Pancreas (tissue), 10 donors: Measurements from ENCODE around the gene FMN2. TPM values are rescaled to one million over a fixed set of nuclear protein-coding genes. Genes with fewer than 3 reads are reported as not detected.
A peak's percentile ranks its signal among the peaks of the same experiment; 100 is the strongest.

Experiments used
- ATAC-seq, 4 donors: fragments of 200-7000 bp; cut with Tn5 transposase; one replicate each; pipeline versions ENCODE4 v1.8.0 to v1.9.1; 2020; ENCODE audit warnings: mild to moderate bottlenecking in 4 of 4, moderate library complexity in 4 of 4
- DNase-seq, 6 donors: peaks; one replicate each; pipeline ENCODE4 v3.0.0-alpha.2; 2020
- FAIRE-seq: peaks from 2 replicates; lab custom pipeline; 2012; peaks lifted over from hg19 to GRCh38; lab: Jason Lieb, UNC
- H3K27ac ChIP-seq, 4 donors: fragments of 200-600 bp; sonication (generic); 1 replicate in 3 of 4; 2 replicates in 1 of 4; pipeline versions ENCODE4 v1.5.0 to v1.8.0; 2020
- H3K27me3 ChIP-seq, 4 donors: fragments of 200-600 bp; one replicate each; pipeline ENCODE4 v1.8.0; 2021
- H3K36me3 ChIP-seq, 3 donors: fragments of 200-600 bp; sonication (generic) in 1 of 3; one replicate each; pipeline versions ENCODE4 v1.5.0 to v1.8.0; 2020 to 2021
- H3K4me1 ChIP-seq, 3 donors: fragments of 200-600 bp; one replicate each; pipeline ENCODE4 v1.8.0; 2021
- H3K4me3 ChIP-seq, 4 donors: fragments of 200-600 bp; sonication (generic) in 2 of 4; one replicate each; pipeline versions ENCODE4 v1.5.0 to v1.8.0; 2020 to 2021
- H3K9me3 ChIP-seq, 4 donors: fragments of 200-600 bp; one replicate each; pipeline ENCODE4 v1.8.0; 2021
- WGBS, 2 donors: extraction: QIAGEN DNeasy Blood & Tissue Kit; methylation state at CpG; one replicate each; pipeline ENCODE4 v1.1.7; 2013; 5-methylcytosine and 5-hydroxymethylcytosine counted together
- intact Hi-C, 3 donors: fragments of 100-400 bp; cut with DNase I; formaldehyde crosslinking; loops; one replicate each; pipeline versions ENCODE4 v1.11.1 to v1.14.2; 2022
- polyA plus RNA-seq, 2 donors: library from polyadenylated mRNA; stranded (reverse); fragments of 200-250 nt; gene quantifications; one replicate each; pipeline ENCODE4 v1.2.3, GENCODE V29; 2013
- total RNA-seq, 6 donors: library from RNA; stranded (reverse); fragmentation: NEBNext Ultra II Directional in 4 of 6; extraction: Animal tissue kit (Norgen Biotek cat#: 25700) in 4 of 6; gene quantifications; one replicate each; pipeline versions ENCODE4 v1.2.1 to v1.2.4, GENCODE V29; 2021 to 2023
- TF ChIP-seq, protein P1 (sequence below), 4 donors: fragments of 200-600 bp; sonication (generic) in 3 of 4; IDR thresholded peaks; one replicate each; pipeline versions ENCODE4 v1.5.0 to v1.8.0; 2021; ENCODE audit warnings: antibody characterized with exemption in 4 of 4
- donor health status: healthy with polysubstance abuse.
- donor health status: DM: no; HTN: no; CAD: no; lungs with moderate emphysema.
- donor health status: DM: no; HTN: no; CAD: no.
- donor health status: control.
- donor health status: control.
- donor health status: Bipolar disorder and iron deficiency.
- donor health status: DM: yes; HTN: yes; CAD: no.
- donor health status: DM: no; HTN: no; CAD: no.
- donor health status: DM: no; HTN: no; CAD: no.
- donor health status: DM: yes; HTN: yes; CAD: no.

The FMN2 gene
- total and polyA plus RNA-seq, 8 donors = 0.56 to 8.2 (median 2.0) TPM

DNA sequence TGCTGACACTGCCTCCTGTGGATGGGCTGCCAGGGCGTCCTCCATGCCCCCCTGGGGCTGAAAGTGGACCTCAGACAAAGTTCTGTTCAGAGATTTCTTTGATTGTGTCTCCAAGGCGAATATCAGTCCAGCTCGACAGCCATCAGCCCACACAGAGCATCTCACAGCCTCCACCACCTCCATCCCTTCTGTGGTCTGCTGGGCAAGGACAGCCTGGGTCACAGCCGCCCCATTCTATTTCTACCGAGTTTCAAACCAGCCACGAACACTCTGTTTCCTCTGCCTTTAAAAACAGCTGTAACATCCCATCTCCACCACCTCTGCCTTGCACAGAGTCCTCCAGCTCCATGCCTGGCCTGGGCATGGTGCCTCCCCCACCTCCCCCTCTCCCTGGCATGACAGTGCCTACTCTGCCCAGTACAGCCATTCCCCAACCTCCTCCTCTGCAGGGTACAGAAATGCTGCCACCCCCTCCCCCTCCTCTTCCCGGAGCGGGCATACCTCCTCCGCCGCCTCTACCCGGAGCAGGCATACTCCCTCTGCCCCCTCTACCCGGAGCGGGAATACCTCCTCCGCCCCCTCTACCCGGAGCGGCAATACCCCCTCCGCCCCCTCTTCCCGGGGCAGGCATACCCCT lies 115.5 kb downstream of the FMN2 start:
- WGBS, 2 donors = 86 to 88% methylated on average over 18 of the region's 18 CpGs
- peak in 1 of 6 donors; percentile 35 for DNase-seq
- Histone ChIP-seq H3K27me3 (no peaks in the 10 kb centered on the region), H3K27ac (no peak overlapping the region), H3K9me3 (no peaks in the 10 kb centered on the region), H3K4me1 (no peaks in the 10 kb centered on the region), H3K4me3 (no peak overlapping the region), H3K36me3 (no peaks in the 10 kb centered on the region)
- no peak for ATAC-seq
- TF ChIP-seq, protein P1, sequence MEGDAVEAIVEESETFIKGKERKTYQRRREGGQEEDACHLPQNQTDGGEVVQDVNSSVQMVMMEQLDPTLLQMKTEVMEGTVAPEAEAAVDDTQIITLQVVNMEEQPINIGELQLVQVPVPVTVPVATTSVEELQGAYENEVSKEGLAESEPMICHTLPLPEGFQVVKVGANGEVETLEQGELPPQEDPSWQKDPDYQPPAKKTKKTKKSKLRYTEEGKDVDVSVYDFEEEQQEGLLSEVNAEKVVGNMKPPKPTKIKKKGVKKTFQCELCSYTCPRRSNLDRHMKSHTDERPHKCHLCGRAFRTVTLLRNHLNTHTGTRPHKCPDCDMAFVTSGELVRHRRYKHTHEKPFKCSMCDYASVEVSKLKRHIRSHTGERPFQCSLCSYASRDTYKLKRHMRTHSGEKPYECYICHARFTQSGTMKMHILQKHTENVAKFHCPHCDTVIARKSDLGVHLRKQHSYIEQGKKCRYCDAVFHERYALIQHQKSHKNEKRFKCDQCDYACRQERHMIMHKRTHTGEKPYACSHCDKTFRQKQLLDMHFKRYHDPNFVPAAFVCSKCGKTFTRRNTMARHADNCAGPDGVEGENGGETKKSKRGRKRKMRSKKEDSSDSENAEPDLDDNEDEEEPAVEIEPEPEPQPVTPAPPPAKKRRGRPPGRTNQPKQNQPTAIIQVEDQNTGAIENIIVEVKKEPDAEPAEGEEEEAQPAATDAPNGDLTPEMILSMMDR (IDR thresholded peaks at IDR 0.05) = no peak
- intact Hi-C loops = no loop called here
- no peak for FAIRE-seq

DNA sequence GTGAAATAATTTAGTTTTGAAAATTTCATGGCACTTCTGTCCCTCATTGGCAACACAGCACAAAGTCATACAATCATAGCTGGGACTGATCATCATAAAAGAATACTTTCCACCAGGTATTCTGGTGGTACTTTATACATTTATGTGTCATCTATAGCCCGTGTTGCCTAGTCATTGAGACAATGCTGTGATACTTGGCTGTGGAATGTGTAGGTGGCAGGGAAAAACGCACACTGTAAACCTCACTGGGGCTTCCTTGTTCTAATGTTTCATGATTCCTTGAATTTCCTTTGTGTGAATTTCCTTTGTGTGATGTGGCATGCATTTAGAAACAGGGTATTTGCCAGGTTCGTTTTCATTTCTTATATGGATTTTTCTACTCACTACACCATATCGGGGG lies 118.3 kb downstream of the FMN2 start:
- no peak overlapping the region for H3K4me3 ChIP-seq
- H3K27ac ChIP-seq = no peak overlapping the region
- no peaks in the 10 kb centered on the region for H3K9me3 ChIP-seq
- 50 to 64% methylated on average over 4 of the region's 4 CpGs for WGBS, 2 donors
- no peaks in the 10 kb centered on the region for H3K36me3 ChIP-seq
- DNase-seq = no peak
- H3K4me1 ChIP-seq = no peaks in the 10 kb centered on the region
- H3K27me3 ChIP-seq = no peaks in the 10 kb centered on the region
- FAIRE-seq = no peak
- TF ChIP-seq, protein P1 (IDR thresholded peaks at IDR 0.05) = no peak
- no peak for ATAC-seq
- intact Hi-C loops = no loop called here

DNA sequence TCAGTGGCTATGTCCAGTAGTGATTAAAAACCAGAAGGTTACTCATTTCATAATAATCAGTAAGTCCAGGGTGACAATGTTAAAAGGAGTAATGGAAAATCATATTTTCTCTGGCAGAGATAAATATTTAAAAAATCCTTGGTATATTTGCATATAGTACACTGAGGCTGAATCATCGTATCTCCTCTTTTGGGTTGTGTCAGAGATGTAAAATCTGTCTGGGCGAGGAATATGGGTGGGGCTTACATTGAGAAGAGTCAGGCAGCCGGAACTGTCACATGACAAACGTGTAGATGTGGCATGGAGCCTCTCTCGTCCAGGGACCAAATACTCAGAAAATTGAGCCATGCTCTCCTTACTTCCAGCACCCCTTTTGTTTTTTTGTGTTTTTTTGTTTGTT lies 120.9 kb downstream of the FMN2 start:
- TF ChIP-seq, protein P1 (IDR thresholded peaks at IDR 0.05) = no peak
- ATAC-seq = no peak
- H3K4me1 ChIP-seq = no peaks in the 10 kb centered on the region
- DNase-seq = no peak
- no peak overlapping the region for H3K4me3 ChIP-seq
- H3K27me3 ChIP-seq = no peaks in the 10 kb centered on the region
- H3K27ac ChIP-seq = no peak overlapping the region
- no peaks in the 10 kb centered on the region for H3K36me3 ChIP-seq
- FAIRE-seq = no peak
- H3K9me3 ChIP-seq = no peaks in the 10 kb centered on the region
- 55 to 66% methylated on average over 5 of the region's 5 CpGs for WGBS, 2 donors
- intact Hi-C loops = no loop called here

DNA sequence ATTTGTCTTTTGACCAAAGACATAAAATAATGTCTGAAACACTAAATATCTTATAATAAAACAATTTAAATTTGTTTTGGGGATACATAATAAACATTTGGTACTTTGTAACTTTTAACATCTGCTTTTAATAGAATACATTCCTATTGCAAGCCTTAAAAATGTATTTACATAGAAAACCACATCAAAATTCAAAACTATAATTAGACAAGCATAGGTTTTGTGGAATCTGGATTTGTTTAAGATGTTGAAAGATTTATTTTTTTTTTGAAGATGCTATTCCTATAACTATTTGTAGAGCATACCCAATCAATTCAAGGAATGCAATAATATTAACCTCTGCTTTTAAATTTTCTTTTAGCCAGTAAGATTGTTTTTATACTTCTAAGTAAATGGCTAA lies 125.7 kb downstream of the FMN2 start:
- H3K27ac ChIP-seq = no peak overlapping the region
- FAIRE-seq = peak; percentile 41
- no peak for DNase-seq
- H3K27me3 ChIP-seq = no peaks in the 10 kb centered on the region
- no peaks in the 10 kb centered on the region for H3K4me1 ChIP-seq
- H3K4me3 ChIP-seq = no peak overlapping the region
- no peaks in the 10 kb centered on the region for H3K36me3 ChIP-seq
- TF ChIP-seq, protein P1 (IDR thresholded peaks at IDR 0.05) = no peak
- intact Hi-C loops = no loop called here
- ATAC-seq = no peak
- no peaks in the 10 kb centered on the region for H3K9me3 ChIP-seq

DNA sequence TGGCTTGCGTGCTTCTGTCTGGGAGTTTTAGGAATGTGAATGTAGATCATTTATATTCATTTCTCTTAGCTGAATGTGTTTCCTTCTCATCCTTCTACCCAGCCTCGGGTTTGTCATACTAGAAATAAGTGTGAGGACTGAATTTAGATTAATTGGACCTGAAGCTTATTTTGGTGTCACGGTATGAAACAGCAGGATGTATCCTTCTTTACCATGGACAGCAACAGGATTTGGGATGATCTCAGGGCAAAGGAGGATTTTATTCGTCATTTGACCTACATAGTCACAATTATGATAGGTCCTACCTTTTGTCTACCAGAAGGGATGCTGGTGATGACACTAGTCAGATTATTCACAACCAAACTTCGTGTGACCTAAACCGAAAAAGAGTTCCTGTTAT lies 127.4 kb downstream of the FMN2 start:
- Histone ChIP-seq H3K36me3 (no peaks in the 10 kb centered on the region), H3K27me3 (no peaks in the 10 kb centered on the region), H3K4me1 (no peaks in the 10 kb centered on the region), H3K4me3 (no peak overlapping the region), H3K9me3 (no peaks in the 10 kb centered on the region), H3K27ac (no peak overlapping the region)
- DNase-seq (no peak), ATAC-seq (no peak), FAIRE-seq (no peak)
- TF ChIP-seq, protein P1 (IDR thresholded peaks at IDR 0.05) = no peak
- intact Hi-C loops = no loop called here
- WGBS, 2 donors = 59 to 62% methylated on average over 6 of the region's 6 CpGs
